ENCODE results near the gene SYNPO.

The SYNPO gene

GRCh38 chr5:150625164-150625535, 15.3 kb upstream of the SYNPO start:
- in situ Hi-C loops (cut with MboI; ENCODE audit: low sequenced_read_pairs), result no loop called here

GRCh38 chr5:150625831-150626746, 14.4 kb upstream of the SYNPO start:
- in situ Hi-C loops (cut with MboI; ENCODE audit: low sequenced_read_pairs), result no loop called here

- in situ Hi-C loops (cut with MboI; ENCODE audit: low sequenced_read_pairs), result no loop called here
Measured at GRCh38 chr5:150626853-150627276, 13.6 kb upstream of the SYNPO start.

- in situ Hi-C loops (cut with MboI; ENCODE audit: low sequenced_read_pairs), result no loop called here
Measured at GRCh38 chr5:150627731-150628545, 12.5 kb upstream of the SYNPO start.

- in situ Hi-C loops (cut with MboI; ENCODE audit: low sequenced_read_pairs), result no loop called here
Measured at GRCh38 chr5:150628936-150629485, 11.4 kb upstream of the SYNPO start.

GRCh38 chr5:150630016-150630415, 10.4 kb upstream of the SYNPO start:
- in situ Hi-C loops (cut with MboI; ENCODE audit: low sequenced_read_pairs), result no loop called here

GRCh38 chr5:150630461-150631325, 9.8 kb upstream of the SYNPO start:
- in situ Hi-C loops (cut with MboI; ENCODE audit: low sequenced_read_pairs), result no loop called here

- in situ Hi-C loops (cut with MboI; ENCODE audit: low sequenced_read_pairs), result no loop called here
Measured at GRCh38 chr5:150631326-150631701, 9.1 kb upstream of the SYNPO start.

- in situ Hi-C loops (cut with MboI; ENCODE audit: low sequenced_read_pairs), result no loop called here
Measured at GRCh38 chr5:150632305-150633160, 7.9 kb upstream of the SYNPO start.

- in situ Hi-C loops (cut with MboI; ENCODE audit: low sequenced_read_pairs), result no loop called here
Measured at GRCh38 chr5:150633429-150633828, 7.0 kb upstream of the SYNPO start.

GRCh38 chr5:150636391-150637244, 3.8 kb upstream of the SYNPO start:
- in situ Hi-C loops (cut with MboI; ENCODE audit: low sequenced_read_pairs), result no loop called here

- in situ Hi-C loops (cut with MboI; ENCODE audit: low sequenced_read_pairs), result no loop called here
Measured at GRCh38 chr5:150637245-150638052, 3.0 kb upstream of the SYNPO start.

- in situ Hi-C loops (cut with MboI; ENCODE audit: low sequenced_read_pairs), result no loop called here
Measured at GRCh38 chr5:150638053-150638444, 2.4 kb upstream of the SYNPO start.

GRCh38 chr5:150638488-150639376, 1.7 kb upstream of the SYNPO start:
- in situ Hi-C loops (cut with MboI; ENCODE audit: low sequenced_read_pairs), result no loop called here

- in situ Hi-C loops (cut with MboI; ENCODE audit: low sequenced_read_pairs), result no loop called here
Measured at GRCh38 chr5:150639377-150639692, 1.1 kb upstream of the SYNPO start.

- in situ Hi-C loops (cut with MboI; ENCODE audit: low sequenced_read_pairs), result no loop called here
Measured at GRCh38 chr5:150639751-150640150, 709 bp upstream of the SYNPO start.

- in situ Hi-C loops (cut with MboI; ENCODE audit: low sequenced_read_pairs), result no loop called here
Measured at GRCh38 chr5:150641006-150641570, 628 bp downstream of the SYNPO start.

Measured in HL-60/S4 treated with phorbol 12-myristate 13-acetate at 8.2 ng/mL for 4 days and 3 days (cell line).